Chondrocyte (in vitro differentiated cells): ENCODE measurements around the gene EIF4G3. TPM values are rescaled to one million over a fixed set of nuclear protein-coding genes. Genes with fewer than 3 reads are reported as not detected.
"Not testable (repeated sequence)": the region's sequence is repeated elsewhere in the genome, so short reads cannot be mapped to it uniquely, and the experiment has no call there.

ENCODE experiments used
- DNase-seq: peaks from one replicate; pipeline ENCODE4 v3.0.0; 2021; ENCODE audit warnings: mixed read lengths, low spot score
- H3K27ac Mint-ChIP-seq: one replicate; pipeline ENCODE4 v1.8.0; 2021; ENCODE audit warnings: mild to moderate bottlenecking, moderate library complexity, mixed read lengths; ENCODE audit not compliant: unreplicated experiment
- H3K27me3 Mint-ChIP-seq: 2 replicates; pipeline ENCODE4 v1.8.0; 2021; ENCODE audit warnings: low read depth, mixed read lengths
- H3K36me3 Mint-ChIP-seq: 2 replicates; pipeline ENCODE4 v1.8.0; 2021; ENCODE audit warnings: low read depth, mixed read lengths
- H3K4me1 Mint-ChIP-seq: 2 replicates; pipeline ENCODE4 v1.8.0; 2021; ENCODE audit warnings: low read depth, mild to moderate bottlenecking, mixed read lengths
- H3K4me3 Mint-ChIP-seq: one replicate; pipeline ENCODE4 v1.8.0; 2021; ENCODE audit warnings: mild to moderate bottlenecking, moderate library complexity, mixed read lengths; ENCODE audit not compliant: unreplicated experiment
- H3K9me3 Mint-ChIP-seq: 2 replicates; pipeline ENCODE4 v1.8.0; 2021; ENCODE audit warnings: low read depth, mixed read lengths
- CTCF ChIP-seq: fragments of 200-600 bp; sonication (generic); IDR thresholded peaks from 2 replicates; pipeline ENCODE4 v1.5.0; 2021; ENCODE audit warnings: antibody characterized with exemption, mild to moderate bottlenecking, moderate library complexity
- total RNA-seq: library from RNA; stranded (reverse); gene quantifications from 3 replicates; pipeline ENCODE4 v1.2.1, GENCODE V29; 2021

Gene EIF4G3
- total RNA-seq, 1 donor from 2014 or later = 56.6 TPM

- no peak for TF ChIP-seq CTCF
- no peaks in the 10 kb centered on the region for H3K27me3 Mint-ChIP-seq
- peak overlapping the region; percentile 84 for H3K27ac Mint-ChIP-seq
- no peaks in the 10 kb centered on the region for H3K36me3 Mint-ChIP-seq
- H3K4me1 Mint-ChIP-seq = peaks cover 27% of the 10 kb centered on the region
- H3K4me3 Mint-ChIP-seq = no peak overlapping the region
- DNase-seq = no peak
- H3K9me3 Mint-ChIP-seq = no peaks in the 10 kb centered on the region
Observed at GRCh38 chr1:20792196-20792595, 384.5 kb downstream of the EIF4G3 start.

- Mint-ChIP-seq H3K4me1 (peaks cover 27% of the 10 kb centered on the region), H3K27me3 (no peaks in the 10 kb centered on the region), H3K9me3 (no peaks in the 10 kb centered on the region), H3K4me3 (no peak overlapping the region), H3K36me3 (no peaks in the 10 kb centered on the region), H3K27ac (no peak overlapping the region)
- DNase-seq = no peak
- TF ChIP-seq CTCF = no peak
Observed at GRCh38 chr1:20790785-20791184, 385.9 kb downstream of the EIF4G3 start.

GRCh38 chr1:20789598-20789997 is 387.1 kb downstream of the EIF4G3 start:
- H3K36me3 Mint-ChIP-seq, H3K27me3 Mint-ChIP-seq, H3K9me3 Mint-ChIP-seq, DNase-seq, H3K4me3 Mint-ChIP-seq, H3K27ac Mint-ChIP-seq: not testable (repeated sequence)
- peaks cover 37% of the 10 kb centered on the region for H3K4me1 Mint-ChIP-seq

- DNase-seq = no peak
- Mint-ChIP-seq H3K36me3 (no peaks in the 10 kb centered on the region), H3K27ac (peak overlapping the region; percentile 99), H3K9me3 (no peaks in the 10 kb centered on the region), H3K27me3 (no peaks in the 10 kb centered on the region), H3K4me3 (peak overlapping the region; percentile 88), H3K4me1 (peaks cover 44% of the 10 kb centered on the region)
- TF ChIP-seq CTCF = no peak
Observed at GRCh38 chr1:20787840-20788795, 388.6 kb downstream of the EIF4G3 start.

- peak within 1 kb of the TSS; percentile 99 for H3K27ac Mint-ChIP-seq
- H3K4me1 Mint-ChIP-seq = peaks cover 38% of the 10 kb centered on the region
- H3K4me3 Mint-ChIP-seq = peak within 1 kb of the TSS; percentile 99
- H3K36me3 Mint-ChIP-seq = no peaks in the 10 kb centered on the region
- no peaks in the 10 kb centered on the region for H3K9me3 Mint-ChIP-seq
- DNase-seq = no peak
- H3K27me3 Mint-ChIP-seq = no peaks in the 10 kb centered on the region
- TF ChIP-seq CTCF = no peak
Observed at GRCh38 chr1:20787029-20787839, 389.5 kb downstream of the EIF4G3 start, which contains the start of gene HP1BP3. Gene HP1BP3, minus strand, starts transcription at chr1:20787307. Its CDS starts 6,867 bp downstream, at chr1:20780440.
